Heart right ventricle (tissue), 16 donors: ENCODE data around the gene TMPRSS9. TPM values are rescaled to one million over a fixed set of nuclear protein-coding genes. Genes with fewer than 3 reads are reported as not detected.

Experiments used
- ATAC-seq, 8 donors: fragments of 200-7000 bp; cut with Tn5 transposase; one replicate each; pipeline ENCODE4 v1.9.1; 2020; ENCODE audit warnings: mild to moderate bottlenecking in 8 of 8, moderate library complexity in 8 of 8, moderate number of reproducible peaks in 1 of 8
- DNase-seq, 2 donors: peaks; one replicate each; pipeline ENCODE4 v3.0.0-alpha.2; 2020
- H3K27ac ChIP-seq, 10 donors: fragments of 200-600 bp; sonication (generic) in 2 of 10; one replicate each; pipeline versions ENCODE4 v1.5.0 to v1.8.0; 2020 to 2022; ENCODE audit warnings: mild to moderate bottlenecking in 3 of 10
- H3K27me3 ChIP-seq, 7 donors: fragments of 200-600 bp; one replicate each; pipeline ENCODE4 v1.8.0; 2021 to 2022; ENCODE audit warnings: mild to moderate bottlenecking in 2 of 7
- H3K36me3 ChIP-seq, 9 donors: fragments of 200-600 bp; sonication (generic) in 1 of 9; one replicate each; pipeline versions ENCODE4 v1.5.0 to v1.8.0; 2020 to 2022; ENCODE audit warnings: mild to moderate bottlenecking in 2 of 9
- H3K4me1 ChIP-seq, 9 donors: fragments of 200-600 bp; sonication (generic) in 1 of 9; one replicate each; pipeline versions ENCODE4 v1.5.0 to v1.8.0; 2020 to 2022; ENCODE audit warnings: mild to moderate bottlenecking in 4 of 9
- H3K4me3 ChIP-seq, 10 donors: fragments of 200-600 bp; sonication (generic) in 2 of 10; one replicate each; pipeline versions ENCODE4 v1.5.0 to v1.8.0; 2020 to 2022; ENCODE audit warnings: mild to moderate bottlenecking in 7 of 10, moderate library complexity in 2 of 10
- H3K9me3 ChIP-seq, 11 donors: fragments of 200-600 bp in 10 of 11; sonication (generic) in 2 of 11; one replicate each; pipeline versions ENCODE4 v1.5.0 to v1.8.0; 2013 to 2022; ENCODE audit warnings: mild to moderate bottlenecking in 2 of 11, control low read depth in 1 of 11, moderate library complexity in 1 of 11
- CTCF ChIP-seq, 9 donors: fragments of 200-600 bp; sonication (generic) in 2 of 9; IDR thresholded peaks; one replicate each; pipeline versions ENCODE4 v1.5.0 to v1.8.0; 2021 to 2022; ENCODE audit warnings: antibody characterized with exemption in 9 of 9, mild to moderate bottlenecking in 5 of 9, moderate library complexity in 1 of 9
- WGBS, 2 donors: extraction: QIAGEN DNeasy Blood & Tissue Kit; methylation state at CpG; one replicate each; pipeline ENCODE4 v1.1.7; 2013; ENCODE audit warnings: inconsistent platforms in 1 of 2; 5-methylcytosine and 5-hydroxymethylcytosine counted together
- intact Hi-C, 10 donors: fragments of 100-400 bp; cut with DNase I; formaldehyde crosslinking; loops; one replicate each; pipeline versions ENCODE4 v1.11.1 to v1.14.2; 2022
- polyA plus RNA-seq, 2 donors: library from polyadenylated mRNA; stranded (reverse); fragments of 200-250 nt; gene quantifications; one replicate each; pipeline ENCODE4 v1.2.3, GENCODE V29; 2013
- total RNA-seq, 10 donors: library from RNA; stranded (reverse); fragmentation: NEBNext Ultra II Directional in 3 of 10; extraction: Animal tissue kit (Norgen Biotek cat#: 25700) in 3 of 10; gene quantifications; one replicate each; pipeline versions ENCODE4 v1.2.1 to v1.2.4, GENCODE V29; 2021 to 2023
- donor health status: Arrhythmogenic right ventricular cardiomyopathy.
- donor health status: ischemic (EF 13 %, LVEDD 7.1; RV severe dilation, severe dysfunction).
- donor health status: healthy with polysubstance abuse.
- donor health status: DM: no; HTN: yes; CAD: no.
- donor health status: DM: no; HTN: no; CAD: no.
- donor health status: ischemic (EF 25% LVEDD 6.9; RV normal size, moderate dysfunction).
- donor health status: ischemic (EF 25% LVEDD 5.7; RV mildly dilated, moderate dysfunction).
- donor health status: healthy.
- donor health status: DM: yes; HTN: yes; CAD: no.
- donor health status: Ischemic cardiomyopathy.
- donor health status: ischemic (EF 35%, LVEDD 5.7; RV mildly dilated, moderate dysfunction).
- donor health status: nonischemic (EF 11% LVEDD 7.7; RV severe dilation, severe dysfunction).
- donor health status: DM: yes; HTN: yes; CAD: no.
- donor health status: PGD.
- donor health status: ischemic (EF 29% LVEDD 5.4; RV normal size, mild dysfunction).
- donor health status: nonischemic (EF 23%, LVEDD 6.1; RV moderate dilation, normal function).

Gene TMPRSS9
- total and polyA plus RNA-seq, 12 donors = 0.01 TPM; not detected in 11

GRCh38 chr19:2315121-2315817 is 44.8 kb upstream of the TMPRSS9 start:
- Histone ChIP-seq H3K4me1 (peaks cover 0 to 22% (median 6%) of the 10 kb centered on the region in 9 donors), H3K9me3 (peaks cover 0 to 14% (median 6%) of the 10 kb centered on the region in 11 donors), H3K36me3 (no peaks in the 10 kb centered on the region), H3K27me3 (peaks cover 0 to 34% (median 32%) of the 10 kb centered on the region in 7 donors), H3K27ac (peak overlapping the region in 1 of 10 donors; percentile 70), H3K4me3 (no peak overlapping the region)
- DNase-seq (no peak), ATAC-seq (no peak)
- WGBS, 2 donors = 85 to 90% methylated on average over 7 of the region's 7 CpGs
- TF ChIP-seq CTCF (IDR thresholded peaks at IDR 0.05) = no peak
- intact Hi-C loops = loop anchor here in 8 of 10 donors (5.0 to 10.0 kb wide), 5 partner anchors 38 to 163 kb away; partner anchors contain the start of genes PLEKHJ1 (in 5 of the 8), SF3A2 (in 5 of the 8) and AP3D1 (in 1 of the 8)

GRCh38 chr19:2315818-2316353 is 44.2 kb upstream of the TMPRSS9 start:
- Histone ChIP-seq H3K4me1 (peaks cover 0 to 22% (median 6%) of the 10 kb centered on the region in 9 donors), H3K4me3 (no peak overlapping the region), H3K36me3 (no peaks in the 10 kb centered on the region), H3K27me3 (peaks cover 0 to 27% (median 26%) of the 10 kb centered on the region in 7 donors), H3K27ac (peak overlapping the region in 1 of 10 donors; percentile 70), H3K9me3 (peaks cover 0 to 14% (median 6%) of the 10 kb centered on the region in 11 donors)
- peak; percentile 31 to 76 (median 69) for TF ChIP-seq CTCF (IDR thresholded peaks at IDR 0.05)
- ATAC-seq (peak; percentile 89 to 94 (median 93)), DNase-seq (peak; percentile 71 to 72)
- 25 to 28% methylated on average over 22 of the region's 22 CpGs for WGBS, 2 donors
- intact Hi-C loops = loop anchor here in 9 of 10 donors (1.0 to 10.0 kb wide), 8 partner anchors 39 to 164 kb away; partner anchors contain the start of genes PLEKHJ1 (in 5 of the 9), SF3A2 (in 5 of the 9) and AP3D1 (in 1 of the 9)

- H3K4me1 ChIP-seq = peaks cover 0 to 22% (median 6%) of the 10 kb centered on the region in 9 donors
- ATAC-seq (no peak), DNase-seq (no peak)
- no peak for TF ChIP-seq CTCF (IDR thresholded peaks at IDR 0.05)
- WGBS, 2 donors = 94 to 96% methylated on average over 13 of the region's 13 CpGs
- peaks cover 0 to 13% (median 0%) of the 10 kb centered on the region in 9 donors for H3K36me3 ChIP-seq
- peaks cover 0 to 14% (median 6%) of the 10 kb centered on the region in 11 donors for H3K9me3 ChIP-seq
- H3K4me3 ChIP-seq = no peak overlapping the region
- peaks cover 0 to 14% (median 12%) of the 10 kb centered on the region in 7 donors for H3K27me3 ChIP-seq
- intact Hi-C loops = loop anchor here in 9 of 10 donors (2.0 to 10.0 kb wide), 7 partner anchors 40 to 165 kb away; partner anchors contain the start of genes PLEKHJ1 (in 5 of the 9), SF3A2 (in 5 of the 9) and AP3D1 (in 1 of the 9)
- no peak overlapping the region for H3K27ac ChIP-seq
Observed at GRCh38 chr19:2317300-2317699, 42.8 kb upstream of the TMPRSS9 start.

- Histone ChIP-seq H3K4me3 (no peak overlapping the region), H3K36me3 (peaks cover 0 to 17% (median 0%) of the 10 kb centered on the region in 9 donors), H3K27me3 (peaks cover 0 to 9% (median 8%) of the 10 kb centered on the region in 7 donors), H3K27ac (no peak overlapping the region), H3K9me3 (peaks cover 0 to 14% (median 6%) of the 10 kb centered on the region in 11 donors), H3K4me1 (peaks cover 0 to 22% (median 6%) of the 10 kb centered on the region in 9 donors)
- DNase-seq = no peak
- no peak for ATAC-seq
- intact Hi-C loops = loop anchor here in 9 of 10 donors (2.0 to 10.0 kb wide), 7 partner anchors 40 to 165 kb away; partner anchors contain the start of genes PLEKHJ1 (in 5 of the 9), SF3A2 (in 5 of the 9) and AP3D1 (in 1 of the 9)
- 86 to 87% methylated on average over 25 of the region's 25 CpGs for WGBS, 2 donors
- no peak for TF ChIP-seq CTCF (IDR thresholded peaks at IDR 0.05)
Observed at GRCh38 chr19:2317756-2318155, 42.3 kb upstream of the TMPRSS9 start.
